ENCODE data around the gene ZNF598.

DNA sequence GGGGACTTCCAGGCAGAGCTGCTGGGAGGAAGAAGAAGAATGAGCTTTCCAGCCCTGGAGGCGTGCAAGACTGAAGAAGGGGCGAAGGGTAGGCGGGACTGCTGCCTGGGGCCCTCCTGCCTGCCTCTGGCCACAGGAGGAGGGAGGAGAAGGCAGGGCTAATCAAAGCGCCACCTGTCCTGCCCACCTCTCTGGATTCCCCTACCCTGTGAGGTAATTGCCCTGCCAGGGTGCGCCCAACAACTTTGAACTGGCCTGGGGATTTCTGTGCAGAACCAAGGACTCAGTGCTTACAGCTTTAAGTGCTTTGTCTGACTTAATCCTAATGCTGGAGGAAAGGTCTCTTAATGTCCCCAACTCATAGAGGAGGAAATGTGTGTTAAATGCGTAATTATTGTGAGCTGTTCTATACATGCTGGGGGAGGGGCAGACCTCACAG is 28.2 kb downstream of the ZNF598 start, which contains the start of gene NOXO1:
- TF ChIP-seq SUZ12 (IDR thresholded peaks at IDR 0.05; ENCODE audit: extremely low read depth, insufficient read depth, insufficient read length) (no peak), YY1 (IDR thresholded peaks at IDR 0.05; ENCODE audit: insufficient read depth, insufficient read length) (no peak)
